Stomach (tissue), 9 donors: ENCODE data around the gene NABP1. TPM values are rescaled to one million over a fixed set of nuclear protein-coding genes. Genes with fewer than 3 reads are reported as not detected.

Source experiments
- DNase-seq, 2 donors: peaks; one replicate each; pipeline versions ENCODE4 v3.0.0 to v3.0.0-alpha.2; 2013 to 2019
- H3K27ac ChIP-seq, 5 donors: fragments of 200-600 bp in 4 of 5; sonication (generic) in 4 of 5; one replicate each; pipeline ENCODE4 v1.5.1; 2013 to 2019; ENCODE audit warnings: mild to moderate bottlenecking in 1 of 5, moderate library complexity in 1 of 5
- H3K27me3 ChIP-seq, 3 donors: fragments of 200-600 bp; sonication (generic); one replicate each; pipeline ENCODE4 v1.5.1; 2017 to 2019; ENCODE audit warnings: mixed run types in 1 of 3
- H3K36me3 ChIP-seq, 4 donors: fragments of 200-600 bp; sonication (generic); 1 replicate in 3 of 4; 2 replicates in 1 of 4; pipeline ENCODE4 v1.5.1; 2016 to 2019
- H3K4me1 ChIP-seq, 4 donors: fragments of 200-600 bp; sonication (generic); one replicate each; pipeline ENCODE4 v1.5.1; 2016 to 2019
- H3K4me3 ChIP-seq, 4 donors: fragments of 200-600 bp; sonication (generic) in 3 of 4; one replicate each; pipeline ENCODE4 v1.5.1; 2016 to 2019; ENCODE audit warnings: mild to moderate bottlenecking in 1 of 4
- H3K9me3 ChIP-seq, 4 donors: fragments of 200-600 bp; sonication (generic); one replicate each; pipeline ENCODE4 v1.5.1; 2016 to 2019
- CTCF ChIP-seq, 7 experiments: fragments of 450-650 bp in 4 of 7; fragments of 200-600 bp in 3 of 7; sonication (generic) in 3 of 7; IDR thresholded peaks; one replicate each; pipeline ENCODE4 v1.5.1; 2016 to 2019; ENCODE audit warnings: antibody characterized with exemption in 7 of 7, control low read depth in 2 of 7, mild to moderate bottlenecking in 1 of 7
- EP300 ChIP-seq: sonication (generic); formaldehyde crosslinking; IDR thresholded peaks from one replicate; pipeline ENCODE4 v1.6.1; 2017; ENCODE audit warnings: antibody characterized with exemption
- POLR2A ChIP-seq, 4 donors: fragments of 450-650 bp; IDR thresholded peaks; one replicate each; pipeline ENCODE4 v1.6.1; 2016; ENCODE audit warnings: antibody characterized with exemption in 4 of 4, control low read depth in 2 of 4, mild to moderate bottlenecking in 1 of 4, moderate library complexity in 1 of 4
- POLR2AphosphoS5 ChIP-seq, 3 donors: sonication (generic); formaldehyde crosslinking; IDR thresholded peaks; one replicate each; pipeline ENCODE4 v1.6.1; 2016; ENCODE audit warnings: antibody characterized with exemption in 3 of 3
- WGBS, 5 donors: extraction: QIAGEN DNeasy Blood & Tissue Kit in 3 of 5; methylation state at CpG; one replicate each; pipeline versions ENCODE4 v1.1.5 to v1.1.7; 2013 to 2018; 5-methylcytosine and 5-hydroxymethylcytosine counted together
- intact Hi-C: fragments of 100-400 bp; cut with DNase I; formaldehyde crosslinking; loops from one replicate; pipeline ENCODE4 v1.15.1; 2023; ENCODE audit warnings: low total_unique reads
- polyA plus RNA-seq, 3 donors: library from polyadenylated mRNA; stranded (reverse); fragments of 200-250 nt; gene quantifications; one replicate each; pipeline ENCODE4 v1.2.3, GENCODE V29; 2013
- total RNA-seq, 5 donors: library from RNA; depleted of rRNA; stranded (reverse); fragments of >200 nt; gene quantifications; one replicate each; pipeline versions ENCODE4 v1.1.0 to v1.2.3, GENCODE V29; 2014 to 2016
- donor health status: healthy with polysubstance abuse.
- donor health status: Bipolar disorder and iron deficiency.
- donor health status: healthy.

The NABP1 gene
- total and polyA plus RNA-seq, 8 donors, result 1.4 to 30.1 (median 9.2) TPM

DNA sequence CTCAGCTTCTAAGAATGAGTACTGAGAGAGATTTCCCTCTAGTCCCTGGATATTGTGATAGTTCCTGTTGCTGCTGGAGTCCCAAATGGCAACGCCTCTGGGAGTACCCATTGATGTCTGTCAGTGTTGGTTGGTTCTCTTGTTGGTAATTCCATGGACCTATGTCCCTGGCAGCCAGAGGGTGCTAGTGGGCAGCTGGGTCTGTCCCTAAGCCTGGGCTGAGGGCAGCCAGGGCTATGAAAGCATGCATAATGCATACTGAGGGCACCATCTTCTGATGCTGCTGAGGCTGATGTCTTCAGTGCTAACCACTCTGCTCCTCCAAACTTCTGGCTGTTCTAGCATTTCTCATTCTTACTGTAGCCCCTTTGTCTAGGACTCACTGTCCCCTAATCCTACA lies 35.9 kb downstream of the NABP1 start:
- Histone ChIP-seq H3K4me3 (no peak overlapping the region), H3K4me1 (no peaks in the 10 kb centered on the region), H3K27ac (no peak overlapping the region), H3K36me3 (no peaks in the 10 kb centered on the region), H3K9me3 (no peaks in the 10 kb centered on the region), H3K27me3 (no peaks in the 10 kb centered on the region)
- 38 to 100% (median 88%) methylated on average over 1 of the region's 1 CpG for WGBS, 5 donors
- DNase-seq, result no peak
- intact Hi-C loops, result no loop called here
- TF ChIP-seq CTCF (IDR thresholded peaks at IDR 0.05) (no peak), POLR2AphosphoS5 (IDR thresholded peaks at IDR 0.05) (no peak), EP300 (no peak), POLR2A (IDR thresholded peaks at IDR 0.05) (no peak)

DNA sequence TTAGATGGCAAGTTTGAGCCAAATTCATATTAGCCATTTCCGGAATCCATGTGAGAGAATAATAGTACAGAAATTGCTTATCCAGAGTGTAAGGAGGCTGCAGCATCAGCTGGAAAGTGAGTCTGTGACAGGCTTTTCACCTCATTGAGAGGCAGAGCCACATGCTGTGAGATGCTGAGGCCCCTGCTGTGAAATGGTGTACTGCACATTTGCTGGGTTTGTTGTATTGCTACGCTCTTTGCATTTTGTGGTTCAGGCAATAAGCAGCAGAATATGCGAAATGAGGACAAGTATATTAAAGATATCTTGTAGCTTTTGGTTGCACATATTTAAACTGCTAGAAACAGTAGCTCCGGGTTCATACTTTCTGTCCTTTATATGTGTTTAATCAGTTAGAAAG lies 37.0 kb downstream of the NABP1 start:
- 83 to 91% (median 87%) methylated on average over 4 of the region's 4 CpGs for WGBS, 5 donors
- Histone ChIP-seq H3K27ac (no peak overlapping the region), H3K4me3 (no peak overlapping the region), H3K36me3 (no peaks in the 10 kb centered on the region), H3K27me3 (no peaks in the 10 kb centered on the region), H3K9me3 (no peaks in the 10 kb centered on the region), H3K4me1 (no peaks in the 10 kb centered on the region)
- intact Hi-C loops, result no loop called here
- DNase-seq, result no peak
- no peak for TF ChIP-seq POLR2AphosphoS5 (IDR thresholded peaks at IDR 0.05)
- TF ChIP-seq POLR2A (IDR thresholded peaks at IDR 0.05), result no peak
- no peak for TF ChIP-seq CTCF (IDR thresholded peaks at IDR 0.05)
- no peak for TF ChIP-seq EP300

DNA sequence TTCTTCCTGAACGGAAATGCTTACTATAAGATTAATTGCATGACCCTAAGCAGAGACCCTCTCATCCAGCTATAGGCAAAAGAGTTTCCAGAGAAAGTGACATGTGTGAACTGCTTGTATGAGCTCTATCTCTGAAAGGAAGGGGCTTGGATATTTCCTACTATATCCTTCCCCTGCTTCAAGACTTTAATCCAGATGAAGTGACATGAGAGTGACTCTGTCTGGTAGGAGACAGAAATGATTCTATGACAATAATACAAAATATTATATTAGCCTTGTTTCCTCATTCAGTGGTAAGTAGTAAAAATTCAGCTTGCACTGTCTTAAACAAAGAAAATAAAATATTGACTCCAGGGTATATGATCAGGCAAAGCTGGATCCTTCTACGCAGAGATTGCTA lies 37.5 kb downstream of the NABP1 start:
- no peak for DNase-seq
- TF ChIP-seq CTCF (IDR thresholded peaks at IDR 0.05), result no peak
- no peak for TF ChIP-seq POLR2AphosphoS5 (IDR thresholded peaks at IDR 0.05)
- no peak for TF ChIP-seq EP300
- no peak for TF ChIP-seq POLR2A (IDR thresholded peaks at IDR 0.05)
- Histone ChIP-seq H3K27ac (no peak overlapping the region), H3K9me3 (no peaks in the 10 kb centered on the region), H3K27me3 (no peaks in the 10 kb centered on the region), H3K36me3 (no peaks in the 10 kb centered on the region), H3K4me3 (no peak overlapping the region), H3K4me1 (no peaks in the 10 kb centered on the region)
- WGBS, 5 donors, result 80 to 89% (median 85%) methylated on average over 2 of the region's 2 CpGs
- intact Hi-C loops, result no loop called here

GRCh38 chr2:191719261-191719660 lies 41.3 kb downstream of the NABP1 start:
- intact Hi-C loops, result no loop called here

More at GRCh38 chr2:191719261-191719660, 41.3 kb downstream of the NABP1 start:
- H3K4me1 ChIP-seq, result no peaks in the 10 kb centered on the region
- no peak overlapping the region for H3K4me3 ChIP-seq
- H3K36me3 ChIP-seq, result no peaks in the 10 kb centered on the region
- no peaks in the 10 kb centered on the region for H3K9me3 ChIP-seq
- no peak for DNase-seq
- TF ChIP-seq POLR2A (IDR thresholded peaks at IDR 0.05) (no peak), POLR2AphosphoS5 (IDR thresholded peaks at IDR 0.05) (no peak), EP300 (no peak), CTCF (IDR thresholded peaks at IDR 0.05) (no peak)
- H3K27me3 ChIP-seq, result no peaks in the 10 kb centered on the region
- 60 to 82% (median 69%) methylated on average over 2 of the region's 2 CpGs for WGBS, 5 donors
- no peak overlapping the region for H3K27ac ChIP-seq
